OCI-LY7 (cell line): ENCODE results near the gene TMEM135. TPM values are rescaled to one million over a fixed set of nuclear protein-coding genes. Genes with fewer than 3 reads are reported as not detected.
"Not testable (repeated sequence)": the region's sequence is repeated elsewhere in the genome, so short reads cannot be mapped to it uniquely, and the experiment has no call there.

ENCODE experiments used
- BruUV-seq: library from RNA; stranded (reverse); fragments of 400-500 nt; replicated peaks from 2 replicates; lab custom pipeline; 2021; lab: Mats Ljungman, UMichigan
- CTCF ChIA-PET: fragments of 300-600 bp; sonication (Branson Sonifier 250); formaldehyde crosslinking; loops from one replicate; lab custom pipeline; 2022; ENCODE audit warnings: antibody characterized with exemption; ENCODE audit not compliant: unreplicated experiment; lab: Charles Lee
- POLR2A ChIA-PET: fragments of 300-600 bp; sonication (Branson Sonifier 250); formaldehyde crosslinking; loops from one replicate; lab custom pipeline; 2022; ENCODE audit warnings: antibody characterized with exemption; lab: Charles Lee
- DNase-seq: peaks from one replicate; pipeline ENCODE4 v3.0.0-alpha.2; 2015; ENCODE audit warnings: low spot score
- H2AFZ ChIP-seq: fragments of 200-600 bp; sonication (generic), shearing (Covaris generic); 2 replicates; pipeline ENCODE4 v1.6.1; 2014; ENCODE audit warnings: mild to moderate bottlenecking, antibody characterized with exemption, low read length, moderate library complexity
- H3K27ac ChIP-seq: fragments of 200-600 bp; sonication (generic); 2 replicates; pipeline ENCODE4 v1.5.1; 2014; ENCODE audit warnings: mixed run types, low read depth, mild to moderate bottlenecking, moderate library complexity, low read length, inconsistent platforms; ENCODE audit not compliant: poor library complexity, severe bottlenecking
- H3K36me3 ChIP-seq: fragments of 200-600 bp; sonication (generic); 2 replicates; pipeline ENCODE4 v1.6.1; 2014; ENCODE audit warnings: mild to moderate bottlenecking, antibody characterized with exemption, low read length, moderate library complexity, mixed read lengths; ENCODE audit not compliant: insufficient read depth
- H3K4me1 ChIP-seq: fragments of 200-600 bp; sonication (generic); 2 replicates; pipeline ENCODE4 v1.5.1; 2014; ENCODE audit warnings: mild to moderate bottlenecking, low read length; ENCODE audit not compliant: insufficient read depth, poor library complexity, severe bottlenecking
- H3K4me2 ChIP-seq: fragments of 200-600 bp; sonication (generic); 2 replicates; pipeline ENCODE4 v1.6.1; 2014; ENCODE audit warnings: mild to moderate bottlenecking, low read length
- H3K4me3 ChIP-seq: fragments of 200-600 bp; sonication (generic); 2 replicates; pipeline ENCODE4 v1.5.1; 2014; ENCODE audit warnings: mild to moderate bottlenecking, low read depth, low read length; ENCODE audit not compliant: poor library complexity, severe bottlenecking
- H3K79me2 ChIP-seq: fragments of 200-600 bp; sonication (generic); 2 replicates; pipeline ENCODE4 v1.6.1; 2016; ENCODE audit warnings: low read depth, mild to moderate bottlenecking, low read length, moderate library complexity, mixed read lengths; ENCODE audit not compliant: insufficient read depth
- H3K9me2 ChIP-seq: fragments of 200-600 bp; sonication (generic); 2 replicates; pipeline ENCODE4 v1.6.1; 2016; ENCODE audit warnings: mild to moderate bottlenecking, low read length, mixed read lengths; ENCODE audit not compliant: insufficient read depth
- H3K9me3 ChIP-seq: fragments of 200-600 bp; sonication (generic); 2 replicates; pipeline ENCODE4 v1.6.1; 2014; ENCODE audit warnings: mild to moderate bottlenecking, mixed run types, low read length, mixed read lengths
- H4K20me1 ChIP-seq: fragments of 200-600 bp; sonication (generic); 2 replicates; pipeline ENCODE4 v1.6.1; 2014; ENCODE audit warnings: mild to moderate bottlenecking, antibody characterized with exemption, low read length, moderate library complexity, mixed read lengths; ENCODE audit not compliant: insufficient read depth
- CTCF ChIP-seq: fragments of 200-600 bp; sonication (generic); conservative IDR thresholded peaks from 2 replicates; pipeline ENCODE4 v1.5.1; 2014; ENCODE audit warnings: mild to moderate bottlenecking, antibody characterized with exemption, low read length, moderate library complexity, mixed read lengths
- EZH2phosphoT487 ChIP-seq: fragments of 200-600 bp; sonication (generic); IDR thresholded peaks from 2 replicates; pipeline ENCODE4 v1.6.1; 2018; ENCODE audit warnings: low read depth, borderline replicate concordance, mild to moderate bottlenecking, mixed run types, antibody characterized with exemption, low read length, moderate library complexity, mixed read lengths
- intact Hi-C: fragments of 100-400 bp; cut with micrococcal nuclease; formaldehyde crosslinking; loops from one replicate; pipeline ENCODE4 v1.10.0; 2022; ENCODE audit not compliant: unreplicated experiment
- total RNA-seq, 2 experiments: library from RNA; depleted of rRNA in 1 of 2; stranded (reverse); fragments of >200 nt in 1 of 2; shearing (Covaris generic) in 1 of 2; gene quantifications; 2 replicates each; pipeline ENCODE4 v1.2.3, GENCODE V29; 2014 to 2022

The TMEM135 gene
- total RNA-seq, 2 experiments from 2014 or later, result 14.5 to 56.4 TPM

- no peaks in the 10 kb centered on the region for H3K9me3 ChIP-seq
- CTCF ChIA-PET, result no interaction called here
- H3K4me2 ChIP-seq, result no peak overlapping the region
- H3K27ac ChIP-seq, result no peak overlapping the region
- no peak overlapping the region for H3K4me3 ChIP-seq
- no peaks in the 10 kb centered on the region for H3K4me1 ChIP-seq
- BruUV-seq, result no TSS peak
- H2AFZ ChIP-seq, result no peak overlapping the region
- no peaks in the 10 kb centered on the region for H3K36me3 ChIP-seq
- no peaks in the 10 kb centered on the region for H3K9me2 ChIP-seq
- no peaks in the 10 kb centered on the region for H4K20me1 ChIP-seq
- no peak for DNase-seq
- POLR2A ChIA-PET, result interaction anchor here (0.5 kb wide), 1 partner anchor 772 kb away, joined by 3 read pairs; no protein-coding TSS in a partner anchor
- H3K79me2 ChIP-seq, result no peaks in the 10 kb centered on the region
- intact Hi-C loops, result loop anchor here (5.0 kb wide), 1 partner anchor 302 kb away; no protein-coding TSS in a partner anchor
- TF ChIP-seq EZH2phosphoT487 (no peak), CTCF (no peak)
Observed at GRCh38 chr11:86990031-86990430, 47.7 kb upstream of the TMEM135 start.

GRCh38 chr11:86990515-86990914 is 47.2 kb upstream of the TMEM135 start:
- intact Hi-C loops, result loop anchor here (5.0 kb wide), 1 partner anchor 302 kb away; no protein-coding TSS in a partner anchor
- H2AFZ ChIP-seq, result no peak overlapping the region
- H3K9me2 ChIP-seq, result no peaks in the 10 kb centered on the region
- no peaks in the 10 kb centered on the region for H3K4me1 ChIP-seq
- H3K4me3 ChIP-seq, result no peak overlapping the region
- no peaks in the 10 kb centered on the region for H4K20me1 ChIP-seq
- POLR2A ChIA-PET, result no interaction called here
- H3K27ac ChIP-seq, result no peak overlapping the region
- no peaks in the 10 kb centered on the region for H3K9me3 ChIP-seq
- no peak for DNase-seq
- TF ChIP-seq EZH2phosphoT487, result no peak
- TF ChIP-seq CTCF, result no peak
- CTCF ChIA-PET, result no interaction called here
- H3K4me2 ChIP-seq, result no peak overlapping the region
- no peaks in the 10 kb centered on the region for H3K36me3 ChIP-seq
- H3K79me2 ChIP-seq, result no peaks in the 10 kb centered on the region
- no TSS peak for BruUV-seq

- H3K79me2 ChIP-seq, result no peaks in the 10 kb centered on the region
- no peak overlapping the region for H3K4me3 ChIP-seq
- no peak overlapping the region for H3K27ac ChIP-seq
- CTCF ChIA-PET, result no interaction called here
- no peak overlapping the region for H2AFZ ChIP-seq
- BruUV-seq, result no TSS peak
- DNase-seq, result no peak
- H3K9me3 ChIP-seq, result no peaks in the 10 kb centered on the region
- TF ChIP-seq EZH2phosphoT487, result no peak
- TF ChIP-seq CTCF, result no peak
- no peaks in the 10 kb centered on the region for H3K9me2 ChIP-seq
- H3K36me3 ChIP-seq, result no peaks in the 10 kb centered on the region
- H3K4me2 ChIP-seq, result no peak overlapping the region
- no peaks in the 10 kb centered on the region for H4K20me1 ChIP-seq
- H3K4me1 ChIP-seq, result no peaks in the 10 kb centered on the region
- intact Hi-C loops, result loop anchor here (5.0 kb wide), 1 partner anchor 301 kb away; no protein-coding TSS in a partner anchor
- POLR2A ChIA-PET, result no interaction called here
Observed at GRCh38 chr11:86991341-86991740, 46.4 kb upstream of the TMEM135 start.

GRCh38 chr11:86992340-86992739 is 45.4 kb upstream of the TMEM135 start:
- H2AFZ ChIP-seq, DNase-seq, H3K36me3 ChIP-seq, H4K20me1 ChIP-seq, H3K9me3 ChIP-seq, H3K4me2 ChIP-seq, POLR2A ChIA-PET, CTCF ChIA-PET, H3K4me1 ChIP-seq, BruUV-seq, H3K9me2 ChIP-seq, H3K79me2 ChIP-seq, H3K27ac ChIP-seq, H3K4me3 ChIP-seq: not testable (repeated sequence)
- intact Hi-C loops, result loop anchor here (5.0 kb wide), 1 partner anchor 300 kb away; no protein-coding TSS in a partner anchor
